Stimulated activated naive CD4-positive, alpha-beta T cell (primary cell): ENCODE measurements around the gene RPL9.
A peak's percentile ranks its signal among the peaks of the same experiment; 100 is the strongest.
"Not testable (repeated sequence)": the region's sequence is repeated elsewhere in the genome, so short reads cannot be mapped to it uniquely, and the experiment has no call there.

Source experiments
- DNase-seq, 6 experiments: peaks; one replicate each; lab custom pipeline; 2025; lab: John Stamatoyannopoulos, UW

RPL9 gene

GRCh38 chr4:39466747-39467146 is 8.0 kb upstream of the RPL9 start:
- DNase-seq: no peak

DNA sequence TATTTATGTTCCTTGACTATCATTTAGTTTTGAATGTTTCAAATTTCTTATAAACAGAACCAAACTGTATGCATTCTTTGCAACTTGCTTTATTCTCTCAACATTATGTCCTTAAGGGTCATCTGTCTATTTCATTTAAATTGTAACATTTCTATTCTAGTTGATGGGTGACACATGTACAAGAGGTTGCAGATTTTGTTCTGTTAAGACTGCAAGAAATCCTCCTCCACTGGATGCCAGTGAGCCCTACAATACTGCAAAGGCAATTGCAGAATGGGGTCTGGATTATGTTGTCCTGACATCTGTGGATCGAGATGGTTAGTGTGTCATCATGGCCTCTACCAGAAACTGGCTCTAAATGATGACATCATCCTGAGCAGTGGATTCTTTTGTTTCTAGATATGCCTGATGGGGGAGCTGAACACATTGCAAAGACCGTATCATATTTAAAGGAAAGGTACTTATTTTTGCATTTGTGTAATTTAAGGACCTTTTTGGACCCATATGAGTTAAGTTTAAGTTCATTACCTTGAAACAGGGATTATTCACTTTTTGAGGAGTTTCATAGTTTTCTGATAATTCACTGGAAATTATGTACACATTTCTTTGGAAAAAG is 6.3 kb upstream of the RPL9 start:
- DNase-seq: no peak

DNA sequence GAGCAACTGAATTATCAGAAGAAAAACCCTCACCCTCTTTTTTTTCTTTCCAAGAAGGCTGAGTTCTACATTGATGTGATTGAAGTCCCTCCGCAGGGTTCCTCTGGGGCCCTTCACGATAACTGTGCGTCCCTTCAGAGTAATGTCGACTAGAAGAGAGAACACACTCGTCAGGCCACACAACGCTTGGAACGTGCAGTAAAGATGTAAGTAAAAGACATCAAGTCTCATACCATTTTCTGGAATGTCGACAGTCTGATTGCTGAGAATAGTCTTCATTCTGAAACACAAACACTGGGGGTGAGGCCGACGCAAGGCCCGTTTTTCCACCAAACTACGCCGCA is 589 bp downstream of the RPL9 start:
- not testable (repeated sequence) for DNase-seq

DNA sequence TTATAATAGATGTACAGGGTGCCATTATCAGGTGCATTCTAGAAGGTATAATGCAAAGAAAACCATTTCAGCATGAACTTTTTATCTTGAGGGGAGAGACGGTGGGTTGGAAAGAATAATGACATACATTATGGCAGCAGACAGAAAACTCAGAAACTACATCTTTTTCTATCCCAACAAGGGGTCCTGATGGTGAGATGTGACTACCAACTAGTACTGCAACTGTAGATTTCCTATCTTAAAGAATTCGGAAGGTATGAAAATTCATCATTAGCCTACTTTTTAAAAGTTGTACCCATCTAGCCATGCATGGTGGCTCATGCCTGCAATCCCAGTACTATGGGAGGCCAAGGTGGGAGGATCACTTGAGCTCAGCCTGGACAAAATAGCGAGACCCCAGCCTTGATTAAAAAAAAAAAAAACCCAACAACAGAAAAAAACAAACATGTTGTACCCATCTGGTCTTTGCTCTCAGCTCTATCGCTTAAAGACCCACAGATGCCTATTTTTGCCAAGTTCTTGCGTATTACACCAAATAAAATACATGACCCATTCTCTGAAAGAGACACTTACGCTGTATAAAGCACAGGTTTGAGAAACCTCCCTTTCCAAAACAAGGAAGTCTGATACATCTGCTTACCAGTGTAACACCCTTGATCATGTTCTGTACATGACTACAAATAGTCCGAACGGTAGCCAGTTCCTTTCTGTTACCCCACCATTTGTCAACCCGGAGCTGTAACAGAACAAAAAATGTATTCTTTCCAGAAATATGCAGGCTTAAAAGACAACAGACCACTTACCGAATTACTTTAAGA is 1.6 kb downstream of the RPL9 start:
- DNase-seq: peak in 1 of 6 experiments; percentile 13

DNA sequence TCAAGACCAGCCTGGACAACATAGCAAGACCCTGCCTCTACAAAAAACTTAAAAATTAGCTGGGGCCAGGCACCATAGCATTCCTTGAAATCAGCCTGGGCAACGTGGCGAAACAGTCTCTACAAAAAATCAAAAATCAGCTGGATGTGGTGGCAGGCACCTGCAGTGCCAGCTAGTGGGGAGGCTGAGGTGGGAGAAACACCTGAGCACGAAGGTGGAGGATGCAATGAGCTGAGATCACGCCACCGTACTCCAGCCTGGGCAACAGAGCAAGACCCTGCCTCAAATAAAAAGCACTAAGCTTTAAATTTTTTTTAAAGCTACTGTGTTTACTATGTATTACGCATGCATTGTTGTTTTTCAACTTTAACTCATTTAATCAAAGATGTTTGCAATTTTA is 3.2 kb downstream of the RPL9 start:
- no peak for DNase-seq

DNA sequence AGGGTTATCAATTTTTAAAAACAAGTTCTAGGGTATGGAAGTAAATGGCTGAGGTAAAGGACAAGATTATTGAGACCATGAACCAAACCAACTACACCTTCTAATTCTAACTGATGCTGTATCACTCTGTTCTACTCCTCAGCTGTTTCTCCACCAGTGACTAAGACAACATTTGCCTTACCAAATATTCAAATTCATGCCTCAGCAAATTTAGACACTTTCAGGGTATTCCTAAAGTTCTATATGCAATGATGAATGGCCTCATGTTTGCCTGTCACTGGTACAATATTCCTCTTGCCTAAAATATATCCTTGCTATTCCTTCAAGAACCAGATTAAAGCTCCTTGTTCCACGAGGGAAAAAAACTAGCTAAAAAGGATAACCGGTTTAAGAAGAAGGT is 5.0 kb downstream of the RPL9 start:
- DNase-seq: no peak

DNA sequence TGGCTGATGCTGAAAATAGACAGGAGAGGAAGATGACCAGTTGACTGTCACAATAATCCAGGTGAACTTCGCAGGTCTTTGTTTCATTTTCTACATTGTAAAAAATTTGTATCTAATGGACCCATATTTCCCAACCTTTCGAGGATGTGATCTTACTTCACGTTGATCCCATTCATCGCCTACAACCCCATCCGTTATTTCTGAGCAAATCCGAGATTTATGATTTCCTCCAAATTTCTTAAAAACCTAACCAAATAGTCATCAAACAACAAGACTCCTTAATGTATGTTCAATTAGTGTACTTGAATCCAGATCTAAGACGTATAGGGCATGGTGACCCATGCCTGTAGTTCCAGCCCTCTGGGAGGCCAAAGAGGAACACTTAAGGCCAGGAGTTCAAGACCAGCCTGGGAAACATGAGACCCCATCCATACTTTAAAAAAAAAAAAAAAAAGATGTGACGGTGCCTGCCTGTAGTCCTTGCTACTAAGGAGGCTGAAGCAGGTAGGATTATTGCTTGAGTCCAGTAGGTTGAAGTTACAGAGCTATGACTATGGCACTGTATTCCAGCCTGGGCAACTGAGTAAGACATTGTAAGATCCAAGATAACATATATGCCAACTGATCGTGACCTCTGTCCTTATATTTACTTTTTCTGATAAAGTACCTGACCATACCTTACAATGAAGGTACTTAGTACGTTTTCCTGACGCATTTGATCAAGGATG is 5.7 kb downstream of the RPL9 start:
- peak in 1 of 6 experiments; percentile 12 for DNase-seq

DNA sequence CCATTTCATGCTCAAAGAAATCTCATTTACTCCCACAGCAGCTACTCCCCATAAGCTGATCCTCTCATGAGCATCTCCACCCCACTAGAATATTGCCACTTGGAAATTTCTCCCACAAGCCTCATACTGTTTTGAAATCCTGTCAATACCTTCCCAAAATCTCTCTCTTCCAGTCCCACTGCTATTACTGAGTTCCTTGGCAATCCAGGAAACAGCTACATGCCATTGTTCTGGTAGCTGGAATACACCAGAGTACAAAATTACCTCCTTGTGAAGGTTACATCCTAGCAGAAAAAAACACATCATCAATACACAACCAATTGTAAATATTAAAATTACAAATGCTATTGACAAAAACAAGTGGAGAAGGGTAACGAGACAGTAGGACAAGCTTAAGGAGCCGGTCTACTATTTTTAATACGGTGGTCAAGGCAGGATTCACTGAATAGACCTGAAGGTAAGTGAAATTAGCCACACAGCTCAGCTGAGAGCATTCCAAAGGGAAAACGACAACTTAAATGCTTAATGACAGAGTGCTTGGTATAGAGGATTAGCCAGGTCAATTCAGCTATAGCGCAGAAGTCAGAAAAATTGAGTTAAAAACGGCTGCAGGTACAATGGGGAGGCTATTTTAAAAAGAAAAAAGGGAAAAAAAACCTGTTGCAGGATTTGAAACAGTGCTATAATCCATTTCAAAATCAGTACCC is 6.4 kb downstream of the RPL9 start:
- DNase-seq: no peak

DNA sequence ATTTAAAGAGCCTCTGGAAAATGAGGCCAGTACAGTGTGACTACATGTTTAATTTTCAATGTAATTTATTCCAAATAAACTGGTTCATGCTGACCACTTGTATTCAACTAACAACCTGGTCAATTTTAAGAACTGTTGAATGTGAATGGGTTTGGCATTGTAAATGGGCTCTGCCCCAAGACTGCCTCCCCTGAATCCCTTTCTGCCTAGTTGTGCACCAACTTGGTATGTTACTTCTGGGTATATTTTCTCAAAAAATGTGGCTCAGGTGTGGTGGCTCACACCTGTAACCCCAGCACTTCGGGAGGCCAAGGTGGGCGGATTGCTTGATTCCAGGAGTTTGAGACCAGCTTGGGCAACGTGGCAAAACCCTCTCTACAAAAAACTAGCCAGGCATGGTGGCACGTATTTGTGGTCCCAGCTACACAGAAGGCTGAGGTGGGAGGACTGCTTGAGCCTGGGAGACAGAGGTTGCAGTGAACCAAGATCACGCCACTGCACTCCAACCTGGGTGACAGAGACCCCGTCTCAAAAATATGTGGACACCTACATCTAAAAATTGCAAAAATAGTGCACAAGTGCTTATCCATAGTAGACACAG is 7.2 kb downstream of the RPL9 start:
- DNase-seq: no peak

GRCh38 chr4:39450618-39451017 is 8.1 kb downstream of the RPL9 start:
- no peak for DNase-seq

DNA sequence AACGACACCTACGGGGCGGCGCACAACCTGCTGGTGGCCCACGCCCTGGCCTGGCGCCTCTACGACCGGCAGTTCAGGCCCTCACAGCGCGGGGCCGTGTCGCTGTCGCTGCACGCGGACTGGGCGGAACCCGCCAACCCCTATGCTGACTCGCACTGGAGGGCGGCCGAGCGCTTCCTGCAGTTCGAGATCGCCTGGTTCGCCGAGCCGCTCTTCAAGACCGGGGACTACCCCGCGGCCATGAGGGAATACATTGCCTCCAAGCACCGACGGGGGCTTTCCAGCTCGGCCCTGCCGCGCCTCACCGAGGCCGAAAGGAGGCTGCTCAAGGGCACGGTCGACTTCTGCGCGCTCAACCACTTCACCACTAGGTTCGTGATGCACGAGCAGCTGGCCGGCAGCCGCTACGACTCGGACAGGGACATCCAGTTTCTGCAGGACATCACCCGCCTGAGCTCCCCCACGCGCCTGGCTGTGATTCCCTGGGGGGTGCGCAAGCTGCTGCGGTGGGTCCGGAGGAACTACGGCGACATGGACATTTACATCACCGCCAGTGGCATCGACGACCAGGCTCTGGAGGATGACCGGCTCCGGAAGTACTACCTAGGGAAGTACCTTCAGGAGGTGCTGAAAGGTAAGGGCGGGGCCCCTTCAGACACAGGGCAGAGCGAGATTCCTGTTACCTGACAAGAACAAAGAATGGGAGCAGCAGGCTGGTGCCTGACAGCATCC is 11.7 kb downstream of the RPL9 start:
- peak in 4 of 6 experiments; percentile 11 to 42 (median 28) for DNase-seq

DNA sequence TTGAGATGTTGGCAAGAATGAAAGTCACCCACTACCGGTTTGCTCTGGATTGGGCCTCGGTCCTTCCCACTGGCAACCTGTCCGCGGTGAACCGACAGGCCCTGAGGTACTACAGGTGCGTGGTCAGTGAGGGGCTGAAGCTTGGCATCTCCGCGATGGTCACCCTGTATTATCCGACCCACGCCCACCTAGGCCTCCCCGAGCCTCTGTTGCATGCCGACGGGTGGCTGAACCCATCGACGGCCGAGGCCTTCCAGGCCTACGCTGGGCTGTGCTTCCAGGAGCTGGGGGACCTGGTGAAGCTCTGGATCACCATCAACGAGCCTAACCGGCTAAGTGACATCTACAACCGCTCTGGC is 12.3 kb downstream of the RPL9 start:
- DNase-seq: no peak

GRCh38 chr4:39442998-39443397 is 15.7 kb downstream of the RPL9 start:
- no peak for DNase-seq

GRCh38 chr4:39441593-39441992 is 17.1 kb downstream of the RPL9 start:
- no peak for DNase-seq

DNA sequence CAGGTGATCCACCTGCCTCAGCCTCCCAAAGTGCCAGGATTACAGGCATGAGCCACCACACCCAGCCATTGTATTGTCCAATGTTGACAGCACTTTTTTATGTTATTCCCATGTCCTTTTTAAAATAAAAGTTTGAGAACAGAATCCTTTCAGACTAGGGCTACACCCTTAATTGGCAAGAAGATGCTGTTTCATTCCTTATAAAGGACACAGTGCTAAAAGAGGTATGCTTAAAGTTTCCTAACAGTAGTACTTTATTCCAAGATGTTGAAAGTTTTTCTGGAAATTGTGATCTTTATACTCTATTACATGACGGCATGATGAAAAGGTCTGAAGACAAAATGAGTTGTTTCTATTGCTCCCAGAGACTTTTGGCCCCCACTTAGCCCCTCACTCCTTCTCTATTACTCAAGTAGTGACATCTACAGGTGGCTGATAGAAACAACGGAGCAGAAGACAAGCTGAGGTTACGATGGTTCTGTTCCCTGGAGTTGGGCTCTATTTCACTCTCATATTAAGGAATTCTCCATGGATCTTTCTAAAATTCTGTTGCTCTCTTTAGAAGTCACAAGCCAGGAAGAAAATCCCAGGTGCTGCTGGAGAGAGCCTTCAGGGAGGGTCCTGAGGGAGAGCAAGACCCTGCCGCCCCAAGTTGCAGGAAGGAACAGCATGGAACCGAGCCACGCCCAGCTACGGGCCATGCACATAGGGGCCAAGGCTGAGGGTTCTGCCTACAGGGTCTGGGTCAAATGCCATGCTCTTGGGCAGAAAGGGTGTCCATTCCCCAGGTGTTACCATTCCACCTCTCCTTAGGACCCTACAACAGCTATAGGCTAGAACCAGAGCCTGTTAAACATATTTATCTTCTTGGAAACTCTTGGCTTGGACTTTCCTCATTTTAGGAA is 22.8 kb downstream of the RPL9 start:
- DNase-seq: no peak

DNA sequence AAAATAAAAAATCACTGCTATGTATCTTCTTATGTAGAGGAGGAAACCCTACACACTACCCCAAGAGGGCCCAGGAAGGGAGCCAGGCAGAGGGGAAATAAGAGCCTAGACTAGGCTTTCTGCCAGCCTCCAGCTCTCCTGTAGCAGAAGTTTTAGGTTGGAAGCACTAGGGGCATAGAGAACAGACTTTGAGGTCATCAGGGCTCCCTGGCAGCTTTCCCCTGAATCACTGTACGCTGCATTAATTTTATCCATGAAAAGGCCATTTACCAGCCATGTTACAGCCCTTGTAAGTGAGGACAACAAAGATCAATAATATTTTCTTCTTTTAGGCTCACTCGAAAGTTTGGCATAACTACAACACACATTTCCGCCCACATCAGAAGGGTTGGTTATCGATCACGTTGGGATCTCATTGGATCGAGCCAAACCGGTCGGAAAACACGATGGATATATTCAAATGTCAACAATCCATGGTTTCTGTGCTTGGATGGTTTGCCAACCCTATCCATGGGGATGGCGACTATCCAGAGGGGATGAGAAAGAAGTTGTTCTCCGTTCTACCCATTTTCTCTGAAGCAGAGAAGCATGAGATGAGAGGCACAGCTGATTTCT is 24.7 kb downstream of the RPL9 start:
- no peak for DNase-seq

GRCh38 chr4:39429476-39430334 is 29.0 kb downstream of the RPL9 start:
- DNase-seq: no peak

DNA sequence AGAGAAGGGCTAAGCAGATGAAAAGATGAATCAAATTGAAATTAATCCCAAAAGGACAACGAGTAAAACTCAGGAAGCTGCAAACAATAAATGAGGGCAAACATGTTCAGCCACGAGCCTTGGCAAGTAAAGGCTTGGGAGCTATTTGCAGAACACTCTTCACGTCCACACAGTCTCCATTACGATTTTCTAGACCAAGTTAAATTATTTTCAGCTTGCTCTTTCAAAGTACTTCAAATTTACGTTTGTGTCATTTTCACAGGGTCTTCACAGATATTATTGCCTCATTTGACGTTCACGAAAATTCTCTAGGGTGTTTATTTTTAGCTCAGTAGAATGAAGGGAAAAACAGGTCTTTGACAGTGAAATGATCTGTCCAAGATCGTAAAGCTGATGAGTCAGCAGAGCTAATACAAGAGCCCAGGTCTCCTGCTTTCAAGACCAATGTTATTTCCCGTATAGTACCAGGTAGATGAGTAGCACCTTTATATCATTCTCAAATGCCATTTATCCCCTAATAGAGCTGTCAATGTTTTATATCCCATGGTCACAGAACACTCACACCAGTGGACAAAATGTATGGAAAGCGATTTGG is 31.1 kb downstream of the RPL9 start:
- no peak for DNase-seq

DNA sequence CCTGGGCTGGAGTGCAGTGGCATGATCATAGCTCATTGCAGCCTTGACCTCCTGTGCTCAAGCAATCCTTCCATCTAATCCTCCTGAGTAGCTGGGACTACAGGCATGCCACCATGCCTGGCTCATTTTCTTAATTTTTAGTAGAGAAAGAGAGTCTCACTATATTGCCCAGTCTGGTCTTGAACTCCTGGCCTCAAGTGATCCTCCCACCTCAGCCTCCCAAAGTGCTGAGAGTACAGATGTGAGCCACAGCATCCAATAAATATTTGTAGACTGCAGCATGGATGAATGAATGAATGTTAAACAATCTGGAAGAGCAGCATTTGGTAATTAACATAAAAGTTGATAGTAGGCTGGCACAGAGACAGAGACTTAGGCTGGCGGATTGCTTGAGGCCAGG is 32.0 kb downstream of the RPL9 start:
- DNase-seq: no peak
